ENCODE measurements around the gene MOK.

MOK gene

GRCh38 chr14:102280376-102280962, 24.5 kb downstream of the MOK start:
- H3K4me1 ChIP-seq (ENCODE audit: control insufficient read depth, insufficient read depth, low read depth, low read length) = peaks cover 15% of the 10 kb centered on the region
- 87% methylated on average over 8 of the region's 8 CpGs for WGBS
- H2AK5ac ChIP-seq (ENCODE audit: low read length, severe bottlenecking) = peak overlapping the region; percentile 49
- peak overlapping the region; percentile 23 for H3K9ac ChIP-seq (ENCODE audit: low read length)
- DNase-seq = peak; percentile 84
- no peak overlapping the region for H2AFZ ChIP-seq (ENCODE audit: low read depth, low read length)
- H2BK120ac ChIP-seq (ENCODE audit: low read depth, low read length) = no peak overlapping the region
- H2BK15ac ChIP-seq (ENCODE audit: low read depth, poor library complexity, severe bottlenecking) = no peak overlapping the region
- H3K4me3 ChIP-seq (ENCODE audit: insufficient read depth in 1 of 2, low read depth in 1 of 2, low read length in 2 of 2) = no peak overlapping the region
- peaks cover 4 to 5% of the 10 kb centered on the region in 2 experiments for H3K36me3 ChIP-seq (ENCODE audit: control insufficient read depth in 1 of 2, insufficient read depth in 2 of 2, low read depth in 1 of 2, low read length in 2 of 2)
- no peak overlapping the region for H3K23ac ChIP-seq (ENCODE audit: low read length in 2 of 2)
- no peak overlapping the region for H4K91ac ChIP-seq (ENCODE audit: low read length)
- no peaks in the 10 kb centered on the region for H3K27me3 ChIP-seq (ENCODE audit: control insufficient read depth in 1 of 2, insufficient read depth in 1 of 2, low read length in 2 of 2)
- H3K27ac ChIP-seq (ENCODE audit: low read length, poor library complexity, severe bottlenecking) = peak overlapping the region; percentile 97
- H3K4ac ChIP-seq (ENCODE audit: low read depth in 1 of 2, low read length in 2 of 2) = no peak overlapping the region
- H2BK5ac ChIP-seq (ENCODE audit: low read depth, low read length, poor library complexity, severe bottlenecking) = peak overlapping the region; percentile 91
- no peak overlapping the region for H3K18ac ChIP-seq (ENCODE audit: low read depth in 1 of 2, low read length in 2 of 2)
- H3K9me3 ChIP-seq (ENCODE audit: control insufficient read depth, low read length) = peaks cover 4% of the 10 kb centered on the region
- H2BK12ac ChIP-seq (ENCODE audit: low read length in 2 of 2) = no peak overlapping the region
- H4K8ac ChIP-seq (ENCODE audit: low read length) = no peak overlapping the region
- no peak overlapping the region for H3K14ac ChIP-seq (ENCODE audit: low read length in 2 of 2)
- no peak overlapping the region for H3K4me2 ChIP-seq (ENCODE audit: low read length, poor library complexity, severe bottlenecking)
- H3K79me1 ChIP-seq (replicated peaks; ENCODE audit: low read length, poor library complexity, severe bottlenecking) = peaks cover 7% of the 10 kb centered on the region

GRCh38 chr14:102279688-102280348, 25.1 kb downstream of the MOK start:
- Histone ChIP-seq H3K27me3 (ENCODE audit: control insufficient read depth in 1 of 2, insufficient read depth in 1 of 2, low read length in 2 of 2) (no peaks in the 10 kb centered on the region), H3K9me3 (ENCODE audit: control insufficient read depth, low read length) (peaks cover 4% of the 10 kb centered on the region), H2BK12ac (ENCODE audit: low read length in 2 of 2) (no peak overlapping the region), H2BK5ac (ENCODE audit: low read depth, low read length, poor library complexity, severe bottlenecking) (peak overlapping the region; percentile 91), H3K18ac (ENCODE audit: low read depth in 1 of 2, low read length in 2 of 2) (no peak overlapping the region), H3K4ac (ENCODE audit: low read depth in 1 of 2, low read length in 2 of 2) (no peak overlapping the region), H4K91ac (ENCODE audit: low read length) (no peak overlapping the region), H3K4me2 (ENCODE audit: low read length, poor library complexity, severe bottlenecking) (no peak overlapping the region), H4K8ac (ENCODE audit: low read length) (no peak overlapping the region), H2BK15ac (ENCODE audit: low read depth, poor library complexity, severe bottlenecking) (no peak overlapping the region), H3K14ac (ENCODE audit: low read length in 2 of 2) (no peak overlapping the region), H3K79me1 (replicated peaks; ENCODE audit: low read length, poor library complexity, severe bottlenecking) (peaks cover 5% of the 10 kb centered on the region), H3K36me3 (ENCODE audit: control insufficient read depth in 1 of 2, insufficient read depth in 2 of 2, low read depth in 1 of 2, low read length in 2 of 2) (peaks cover 4 to 7% of the 10 kb centered on the region in 2 experiments), H3K27ac (ENCODE audit: low read length, poor library complexity, severe bottlenecking) (peak overlapping the region; percentile 97), H2AK5ac (ENCODE audit: low read length, severe bottlenecking) (peak overlapping the region; percentile 12), H2BK120ac (ENCODE audit: low read depth, low read length) (no peak overlapping the region), H3K9ac (ENCODE audit: low read length) (peak overlapping the region; percentile 57), H3K23ac (ENCODE audit: low read length in 2 of 2) (no peak overlapping the region), H3K4me1 (ENCODE audit: control insufficient read depth, insufficient read depth, low read depth, low read length) (peaks cover 15% of the 10 kb centered on the region), H3K4me3 (ENCODE audit: insufficient read depth in 1 of 2, low read depth in 1 of 2, low read length in 2 of 2) (no peak overlapping the region), H2AFZ (ENCODE audit: low read depth, low read length) (no peak overlapping the region)
- 74% methylated on average over 7 of the region's 8 CpGs for WGBS
- DNase-seq = peak; percentile 76

DNA sequence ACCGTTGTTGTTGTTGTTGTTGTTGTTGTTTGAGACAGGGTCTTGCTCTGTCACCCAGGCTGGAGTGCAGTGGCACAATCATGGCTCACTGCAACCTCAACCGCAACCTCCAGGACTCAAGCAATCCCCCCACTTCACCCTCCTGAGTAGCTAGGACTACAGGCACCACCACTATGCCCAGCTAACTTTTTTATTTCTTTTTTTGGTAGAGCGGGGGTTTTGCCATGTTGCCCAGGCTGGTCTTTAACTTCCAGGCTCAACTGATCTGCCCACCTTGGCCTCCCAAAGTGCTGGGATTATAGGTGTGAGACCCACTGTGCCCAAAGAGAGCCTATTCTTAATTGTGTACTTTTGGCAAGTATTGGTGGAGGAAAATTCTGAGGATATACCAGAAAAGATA, 25.7 kb downstream of the MOK start:
- Histone ChIP-seq H3K27ac (ENCODE audit: low read length, poor library complexity, severe bottlenecking) (peak overlapping the region; percentile 97), H3K4me1 (ENCODE audit: control insufficient read depth, insufficient read depth, low read depth, low read length) (peaks cover 15% of the 10 kb centered on the region), H3K23ac (ENCODE audit: low read length in 2 of 2) (no peak overlapping the region), H2BK15ac (ENCODE audit: low read depth, poor library complexity, severe bottlenecking) (no peak overlapping the region), H3K79me1 (replicated peaks; ENCODE audit: low read length, poor library complexity, severe bottlenecking) (peaks cover 5% of the 10 kb centered on the region), H2BK5ac (ENCODE audit: low read depth, low read length, poor library complexity, severe bottlenecking) (peak overlapping the region; percentile 90), H2AK5ac (ENCODE audit: low read length, severe bottlenecking) (peak overlapping the region; percentile 80), H2BK12ac (ENCODE audit: low read length in 2 of 2) (no peak overlapping the region), H3K27me3 (ENCODE audit: control insufficient read depth in 1 of 2, insufficient read depth in 1 of 2, low read length in 2 of 2) (no peaks in the 10 kb centered on the region), H3K18ac (ENCODE audit: low read depth in 1 of 2, low read length in 2 of 2) (peak overlapping the region in 1 of 2 experiments; percentile 28), H3K4ac (ENCODE audit: low read depth in 1 of 2, low read length in 2 of 2) (no peak overlapping the region), H2AFZ (ENCODE audit: low read depth, low read length) (no peak overlapping the region), H3K14ac (ENCODE audit: low read length in 2 of 2) (no peak overlapping the region), H4K91ac (ENCODE audit: low read length) (no peak overlapping the region), H4K8ac (ENCODE audit: low read length) (no peak overlapping the region), H2BK120ac (ENCODE audit: low read depth, low read length) (no peak overlapping the region), H3K9ac (ENCODE audit: low read length) (peak overlapping the region; percentile 57), H3K4me3 (ENCODE audit: insufficient read depth in 1 of 2, low read depth in 1 of 2, low read length in 2 of 2) (no peak overlapping the region), H3K4me2 (ENCODE audit: low read length, poor library complexity, severe bottlenecking) (no peak overlapping the region), H3K9me3 (ENCODE audit: control insufficient read depth, low read length) (peaks cover 4% of the 10 kb centered on the region), H3K36me3 (ENCODE audit: control insufficient read depth in 1 of 2, insufficient read depth in 2 of 2, low read depth in 1 of 2, low read length in 2 of 2) (peaks cover 4 to 7% of the 10 kb centered on the region in 2 experiments)
- DNase-seq = no peak
- 100% methylated on average over 2 of the region's 3 CpGs for WGBS

GRCh38 chr14:102278631-102278935, 26.4 kb downstream of the MOK start:
- Histone ChIP-seq H3K4me2 (ENCODE audit: low read length, poor library complexity, severe bottlenecking) (no peak overlapping the region), H3K27me3 (ENCODE audit: control insufficient read depth in 1 of 2, insufficient read depth in 1 of 2, low read length in 2 of 2) (no peaks in the 10 kb centered on the region), H3K27ac (ENCODE audit: low read length, poor library complexity, severe bottlenecking) (peak overlapping the region; percentile 97), H3K4me1 (ENCODE audit: control insufficient read depth, insufficient read depth, low read depth, low read length) (peaks cover 15% of the 10 kb centered on the region), H3K4me3 (ENCODE audit: insufficient read depth in 1 of 2, low read depth in 1 of 2, low read length in 2 of 2) (no peak overlapping the region), H3K79me1 (replicated peaks; ENCODE audit: low read length, poor library complexity, severe bottlenecking) (peaks cover 2% of the 10 kb centered on the region), H3K4ac (ENCODE audit: low read depth in 1 of 2, low read length in 2 of 2) (no peak overlapping the region), H3K36me3 (ENCODE audit: control insufficient read depth in 1 of 2, insufficient read depth in 2 of 2, low read depth in 1 of 2, low read length in 2 of 2) (peaks cover 4 to 7% of the 10 kb centered on the region in 2 experiments), H3K9me3 (ENCODE audit: control insufficient read depth, low read length) (peaks cover 4% of the 10 kb centered on the region), H2BK12ac (ENCODE audit: low read length in 2 of 2) (no peak overlapping the region), H4K91ac (ENCODE audit: low read length) (no peak overlapping the region), H2AFZ (ENCODE audit: low read depth, low read length) (no peak overlapping the region), H2BK120ac (ENCODE audit: low read depth, low read length) (no peak overlapping the region), H2BK15ac (ENCODE audit: low read depth, poor library complexity, severe bottlenecking) (no peak overlapping the region), H4K8ac (ENCODE audit: low read length) (no peak overlapping the region), H2AK5ac (ENCODE audit: low read length, severe bottlenecking) (peak overlapping the region; percentile 83), H3K23ac (ENCODE audit: low read length in 2 of 2) (no peak overlapping the region), H3K9ac (ENCODE audit: low read length) (no peak overlapping the region), H3K14ac (ENCODE audit: low read length in 2 of 2) (no peak overlapping the region), H3K18ac (ENCODE audit: low read depth in 1 of 2, low read length in 2 of 2) (no peak overlapping the region), H2BK5ac (ENCODE audit: low read depth, low read length, poor library complexity, severe bottlenecking) (no peak overlapping the region)
- 85% methylated on average over 3 of the region's 6 CpGs for WGBS
- no peak for DNase-seq
